ENCODE measurements around the gene STOML2. TPM values are rescaled to one million over a fixed set of nuclear protein-coding genes. Genes with fewer than 3 reads are reported as not detected.

The STOML2 gene
- total and polyA plus RNA-seq, 9 of the 15 experiments (the other 6 are each of a cell fraction or from before 2014, with no cell fraction given), result 110 to 220 (median 174) TPM

DNA sequence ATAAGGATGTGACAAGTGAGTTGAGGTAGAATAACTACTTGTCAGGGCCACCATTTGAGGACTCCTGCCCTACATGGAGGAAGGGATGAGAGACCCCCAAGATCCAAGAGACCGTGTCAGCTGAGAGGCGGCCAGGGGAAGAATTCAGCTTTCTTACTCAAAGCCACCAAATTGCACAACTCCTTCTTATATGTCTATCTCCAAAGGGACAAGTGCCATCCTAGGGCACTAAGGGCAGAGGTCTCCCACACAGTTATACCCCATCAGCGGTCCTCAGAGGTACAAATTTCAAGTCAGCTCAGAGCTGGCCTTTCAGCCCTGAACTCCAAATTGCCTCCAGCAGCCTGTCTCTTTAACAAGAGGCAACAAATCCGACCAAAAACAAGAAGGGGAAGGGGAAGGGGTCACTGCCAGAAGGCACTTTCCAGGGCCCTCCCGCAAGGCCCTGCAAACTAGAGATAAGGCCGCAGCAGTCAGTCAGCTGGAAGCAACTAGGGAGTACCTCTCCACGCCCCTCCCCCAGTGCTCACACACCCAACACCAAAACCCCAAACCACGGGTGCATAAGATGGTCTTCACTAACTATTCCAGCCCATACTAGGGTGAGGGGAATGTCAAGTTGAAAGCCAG is 6.1 kb upstream of the STOML2 start (continued):
- TF ChIP-seq, protein P1, sequence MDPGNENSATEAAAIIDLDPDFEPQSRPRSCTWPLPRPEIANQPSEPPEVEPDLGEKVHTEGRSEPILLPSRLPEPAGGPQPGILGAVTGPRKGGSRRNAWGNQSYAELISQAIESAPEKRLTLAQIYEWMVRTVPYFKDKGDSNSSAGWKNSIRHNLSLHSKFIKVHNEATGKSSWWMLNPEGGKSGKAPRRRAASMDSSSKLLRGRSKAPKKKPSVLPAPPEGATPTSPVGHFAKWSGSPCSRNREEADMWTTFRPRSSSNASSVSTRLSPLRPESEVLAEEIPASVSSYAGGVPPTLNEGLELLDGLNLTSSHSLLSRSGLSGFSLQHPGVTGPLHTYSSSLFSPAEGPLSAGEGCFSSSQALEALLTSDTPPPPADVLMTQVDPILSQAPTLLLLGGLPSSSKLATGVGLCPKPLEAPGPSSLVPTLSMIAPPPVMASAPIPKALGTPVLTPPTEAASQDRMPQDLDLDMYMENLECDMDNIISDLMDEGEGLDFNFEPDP (CRISPR knock-in tag; IDR thresholded peaks at IDR 0.05), result no peak
- TF ChIP-seq CBX5 (IDR thresholded peaks at IDR 0.05; ENCODE audit: borderline replicate concordance, low read depth) (no peak), ZNF764 (CRISPR knock-in tag; IDR thresholded peaks at IDR 0.05; ENCODE audit: low read depth) (no peak), KLF1 (tag; IDR thresholded peaks at IDR 0.05) (peak; percentile 36; the same call in 1 of the 2 replicates), SP1 (CRISPR knock-in tag; IDR thresholded peaks at IDR 0.05) (0 out of 2 replicates have a peak, but pooled peaks have one; percentile 14), ZZZ3 (IDR thresholded peaks at IDR 0.05) (no peak), MYC (IDR thresholded peaks at IDR 0.05; ENCODE audit: low read depth, low read length) (peak; percentile 49; the same call in 1 of the 2 replicates), MYC (CRISPR knock-in tag; IDR thresholded peaks at IDR 0.05; ENCODE audit: borderline replicate concordance, low read depth) (no peak), ZNF561 (CRISPR knock-in tag; conservative IDR thresholded peaks at IDR 0.05) (no peak), SLC30A9 (CRISPR knock-in tag; IDR thresholded peaks at IDR 0.05) (no peak), ZNF212 (CRISPR knock-in tag; IDR thresholded peaks at IDR 0.05) (no peak), RBFOX2 (IDR thresholded peaks at IDR 0.05; ENCODE audit: low read depth, low read length) (no peak), CCNT2 (IDR thresholded peaks at IDR 0.05; ENCODE audit: borderline replicate concordance, extremely low read depth, insufficient read length, low read depth, low read length) (peak; percentile 50), ZEB2 (IDR thresholded peaks at IDR 0.05) (0 out of 2 replicates have a peak, but pooled peaks have one; percentile 29), NCOR1 (IDR thresholded peaks at IDR 0.05) (peak; percentile 92), BCOR (IDR thresholded peaks at IDR 0.05) (0 out of 2 replicates have a peak, but pooled peaks have one; percentile 50)
- TF ChIP-seq, protein P2, sequence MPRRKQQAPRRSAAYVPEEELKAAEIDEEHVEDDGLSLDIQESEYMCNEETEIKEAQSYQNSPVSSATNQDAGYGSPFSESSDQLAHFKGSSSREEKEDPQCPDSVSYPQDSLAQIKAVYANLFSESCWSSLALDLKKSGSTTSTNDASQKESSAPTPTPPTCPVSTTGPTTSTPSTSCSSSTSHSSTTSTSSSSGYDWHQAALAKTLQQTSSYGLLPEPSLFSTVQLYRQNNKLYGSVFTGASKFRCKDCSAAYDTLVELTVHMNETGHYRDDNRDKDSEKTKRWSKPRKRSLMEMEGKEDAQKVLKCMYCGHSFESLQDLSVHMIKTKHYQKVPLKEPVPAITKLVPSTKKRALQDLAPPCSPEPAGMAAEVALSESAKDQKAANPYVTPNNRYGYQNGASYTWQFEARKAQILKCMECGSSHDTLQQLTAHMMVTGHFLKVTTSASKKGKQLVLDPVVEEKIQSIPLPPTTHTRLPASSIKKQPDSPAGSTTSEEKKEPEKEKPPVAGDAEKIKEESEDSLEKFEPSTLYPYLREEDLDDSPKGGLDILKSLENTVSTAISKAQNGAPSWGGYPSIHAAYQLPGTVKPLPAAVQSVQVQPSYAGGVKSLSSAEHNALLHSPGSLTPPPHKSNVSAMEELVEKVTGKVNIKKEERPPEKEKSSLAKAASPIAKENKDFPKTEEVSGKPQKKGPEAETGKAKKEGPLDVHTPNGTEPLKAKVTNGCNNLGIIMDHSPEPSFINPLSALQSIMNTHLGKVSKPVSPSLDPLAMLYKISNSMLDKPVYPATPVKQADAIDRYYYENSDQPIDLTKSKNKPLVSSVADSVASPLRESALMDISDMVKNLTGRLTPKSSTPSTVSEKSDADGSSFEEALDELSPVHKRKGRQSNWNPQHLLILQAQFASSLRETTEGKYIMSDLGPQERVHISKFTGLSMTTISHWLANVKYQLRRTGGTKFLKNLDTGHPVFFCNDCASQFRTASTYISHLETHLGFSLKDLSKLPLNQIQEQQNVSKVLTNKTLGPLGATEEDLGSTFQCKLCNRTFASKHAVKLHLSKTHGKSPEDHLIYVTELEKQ (CRISPR knock-in tag; IDR thresholded peaks at IDR 0.05), result no peak
- TF ChIP-seq, protein P3, sequence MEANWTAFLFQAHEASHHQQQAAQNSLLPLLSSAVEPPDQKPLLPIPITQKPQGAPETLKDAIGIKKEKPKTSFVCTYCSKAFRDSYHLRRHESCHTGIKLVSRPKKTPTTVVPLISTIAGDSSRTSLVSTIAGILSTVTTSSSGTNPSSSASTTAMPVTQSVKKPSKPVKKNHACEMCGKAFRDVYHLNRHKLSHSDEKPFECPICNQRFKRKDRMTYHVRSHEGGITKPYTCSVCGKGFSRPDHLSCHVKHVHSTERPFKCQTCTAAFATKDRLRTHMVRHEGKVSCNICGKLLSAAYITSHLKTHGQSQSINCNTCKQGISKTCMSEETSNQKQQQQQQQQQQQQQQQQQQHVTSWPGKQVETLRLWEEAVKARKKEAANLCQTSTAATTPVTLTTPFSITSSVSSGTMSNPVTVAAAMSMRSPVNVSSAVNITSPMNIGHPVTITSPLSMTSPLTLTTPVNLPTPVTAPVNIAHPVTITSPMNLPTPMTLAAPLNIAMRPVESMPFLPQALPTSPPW (CRISPR knock-in tag; IDR thresholded peaks at IDR 0.05), result peak; percentile 86
